GM18526 (cell line): ENCODE measurements around the gene ATXN1.

ENCODE experiments used
- POLR2A ChIP-seq: IDR thresholded peaks from 3 replicates; pipeline ENCODE4 v1.6.1; 2011; ENCODE audit not compliant: insufficient read length; ENCODE audit errors: extremely low read depth

The ATXN1 gene

GRCh38 chr6:16711546-16712254 lies 49.6 kb downstream of the ATXN1 start:
- TF ChIP-seq POLR2A, result no peak

- TF ChIP-seq POLR2A, result no peak
Observed at GRCh38 chr6:16706911-16707783, 54.1 kb downstream of the ATXN1 start.

DNA sequence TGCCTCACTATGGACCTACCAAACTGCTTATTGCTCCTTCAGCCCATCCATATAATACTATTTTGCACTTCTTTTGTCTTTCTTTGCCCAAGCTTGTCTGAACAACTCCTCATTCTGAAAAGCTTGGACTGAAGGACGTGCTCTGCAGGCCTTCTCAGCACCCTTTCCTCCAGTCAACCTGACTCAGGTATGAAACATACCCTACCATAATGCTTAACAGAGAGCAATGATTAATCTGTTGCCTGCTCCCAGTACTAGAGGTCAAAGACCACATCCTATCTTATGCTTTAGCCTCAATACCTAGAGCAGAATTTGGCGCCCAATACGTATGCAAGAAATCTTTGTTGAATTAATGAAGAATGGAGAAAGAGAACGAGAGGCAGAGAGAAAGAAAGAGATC lies 55.2 kb downstream of the ATXN1 start:
- no peak for TF ChIP-seq POLR2A

- TF ChIP-seq POLR2A, result no peak
Observed at GRCh38 chr6:16705081-16705993, 55.9 kb downstream of the ATXN1 start.

DNA sequence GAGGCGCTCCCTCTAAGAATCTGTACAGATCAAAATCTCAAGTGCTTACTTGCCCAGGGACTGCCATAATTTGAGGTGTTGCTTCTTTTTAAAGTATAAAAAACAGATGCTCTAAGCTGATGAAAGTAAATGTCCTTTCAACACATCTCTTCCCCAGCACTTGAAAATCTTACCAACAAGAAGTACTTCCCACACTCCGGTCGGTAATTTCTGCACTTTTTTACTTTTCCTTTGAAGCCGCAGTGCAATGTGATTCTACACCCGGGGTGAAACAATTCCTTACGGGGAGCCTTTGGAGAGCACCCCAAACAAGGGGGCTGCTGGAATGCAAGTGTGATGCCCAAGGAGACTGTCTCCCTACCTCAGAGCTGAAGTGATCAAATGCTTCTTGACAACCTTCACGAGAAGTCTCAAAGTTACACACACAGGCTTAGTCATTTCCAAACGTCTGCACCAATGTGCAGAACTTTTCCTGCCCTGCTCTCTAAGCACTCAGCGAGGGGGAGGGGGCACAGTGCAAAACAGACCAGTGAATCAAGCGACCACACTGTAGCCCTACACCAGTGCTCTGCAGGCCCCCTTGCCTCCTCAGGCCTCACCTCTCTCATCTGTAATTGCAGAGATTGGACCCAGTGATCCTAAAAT lies 56.7 kb downstream of the ATXN1 start:
- no peak for TF ChIP-seq POLR2A

- TF ChIP-seq POLR2A, result no peak
Observed at GRCh38 chr6:16700916-16701234, 60.4 kb downstream of the ATXN1 start.

- no peak for TF ChIP-seq POLR2A
Observed at GRCh38 chr6:16700202-16700915, 60.9 kb downstream of the ATXN1 start.

DNA sequence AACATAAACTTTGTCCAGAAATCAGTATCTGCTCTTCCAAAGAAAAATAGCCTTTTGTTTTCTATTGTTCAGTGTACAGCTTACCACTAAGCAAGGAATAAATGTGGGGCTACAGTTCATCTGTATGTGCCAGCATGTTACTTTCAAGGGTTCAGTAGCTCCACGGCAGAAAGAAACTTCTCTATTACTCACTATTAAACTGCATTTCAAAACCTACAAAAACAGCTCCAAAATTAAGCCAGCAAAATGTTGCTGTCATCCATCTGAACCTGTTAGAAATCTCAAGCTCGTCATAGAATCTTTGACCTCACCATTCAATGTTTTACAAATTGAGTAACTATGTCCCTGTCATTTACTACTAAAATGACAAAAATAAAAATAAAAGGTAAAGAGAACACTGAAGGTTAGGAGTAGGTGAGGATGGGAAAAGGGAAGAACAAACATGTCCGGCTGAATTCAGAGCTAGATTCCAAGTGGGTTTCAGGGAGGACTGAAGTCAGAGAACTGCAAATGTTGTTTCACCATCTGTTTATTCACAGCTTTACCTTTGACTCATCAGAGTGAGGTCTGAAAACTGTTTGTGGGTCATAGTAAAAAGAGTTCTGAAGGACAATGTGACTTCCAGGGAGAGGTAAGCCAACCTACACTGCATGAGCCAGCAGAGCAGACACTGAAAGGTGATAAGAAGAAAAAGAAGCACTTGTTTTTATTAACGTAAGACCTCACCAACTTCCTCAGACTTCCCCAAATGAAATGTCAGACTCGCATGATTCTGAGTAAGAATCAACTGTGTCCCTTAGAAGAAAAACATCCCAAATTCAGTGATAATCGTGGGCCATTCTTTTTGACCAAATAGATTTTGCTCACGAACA lies 62.0 kb downstream of the ATXN1 start:
- TF ChIP-seq POLR2A, result no peak

DNA sequence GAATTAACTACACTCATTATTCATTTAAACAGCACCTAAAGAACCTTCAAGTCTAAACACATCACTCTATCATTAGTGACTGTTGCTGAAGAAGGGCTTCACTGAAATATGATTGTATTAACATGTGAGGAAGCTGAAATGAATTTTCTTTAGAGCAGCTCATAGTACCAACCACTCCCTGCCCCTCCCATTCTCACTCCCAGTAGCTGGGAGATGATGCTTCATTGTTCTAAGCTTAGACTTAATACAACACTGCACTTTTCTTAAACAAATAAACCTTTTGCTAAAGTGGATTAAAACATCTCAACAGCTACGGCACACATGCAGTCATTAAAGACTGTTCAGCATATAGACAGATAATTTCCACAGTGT lies 63.1 kb downstream of the ATXN1 start:
- no peak for TF ChIP-seq POLR2A

DNA sequence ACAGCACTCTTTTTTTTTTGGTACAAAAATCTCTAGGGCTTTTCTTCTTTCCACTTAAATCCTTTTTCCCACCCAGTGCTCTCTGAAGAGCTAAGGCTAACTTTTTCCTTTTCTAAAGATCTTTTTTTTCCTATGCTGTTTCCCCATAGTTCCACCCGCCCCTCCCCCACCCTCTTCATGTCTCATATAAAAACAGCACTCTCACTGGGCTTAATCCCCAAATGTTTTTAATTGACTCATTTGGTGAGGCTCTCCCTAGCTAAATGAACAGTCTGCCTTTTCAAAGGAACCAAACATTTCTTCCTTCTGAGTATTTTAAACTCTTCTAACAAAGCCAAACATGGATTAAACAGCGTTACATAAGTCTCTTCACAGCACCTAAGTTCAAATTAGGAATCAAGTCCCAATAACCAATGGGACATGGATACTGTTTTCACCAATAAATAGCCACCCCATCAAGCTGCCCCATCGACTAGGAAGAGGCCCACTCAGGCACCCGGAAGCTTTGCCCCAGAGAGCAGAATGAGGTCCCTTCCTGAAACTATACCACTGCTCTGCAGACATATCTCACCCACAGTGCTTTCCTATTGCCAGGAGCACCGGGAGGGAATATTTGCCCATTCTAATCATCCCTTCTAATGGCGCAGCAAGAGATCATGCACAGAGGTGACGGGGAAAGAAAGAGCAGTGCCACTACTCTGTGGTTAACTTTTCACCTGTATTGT lies 63.7 kb downstream of the ATXN1 start:
- no peak for TF ChIP-seq POLR2A

DNA sequence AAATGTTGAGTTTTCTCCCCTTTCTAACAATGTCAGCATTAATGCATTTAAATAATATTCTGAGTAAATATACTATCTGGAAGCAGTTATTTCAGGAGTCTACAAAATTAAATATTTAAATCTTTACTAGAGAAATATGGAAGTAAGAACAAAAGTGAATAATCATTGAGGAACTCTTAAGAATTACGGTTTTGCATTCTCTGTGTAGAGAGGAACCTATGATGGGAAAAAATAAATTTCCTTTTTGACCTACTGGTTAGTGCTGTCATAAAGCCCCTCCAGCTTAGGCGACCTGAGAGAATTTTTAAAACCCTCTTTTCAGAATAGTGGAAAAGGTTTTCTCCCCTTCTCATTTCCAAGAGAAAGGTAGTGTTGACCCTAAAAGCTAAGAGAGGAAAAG lies 64.8 kb downstream of the ATXN1 start:
- no peak for TF ChIP-seq POLR2A

- TF ChIP-seq POLR2A, result no peak
Observed at GRCh38 chr6:16694781-16695578, 66.3 kb downstream of the ATXN1 start.
